Nephron progenitor cell (in vitro differentiated cells): Measurements from ENCODE around the gene EP400.
A peak's percentile ranks its signal among the peaks of the same experiment; 100 is the strongest.
"Not testable (repeated sequence)": the region's sequence is repeated elsewhere in the genome, so short reads cannot be mapped to it uniquely, and the experiment has no call there.

ENCODE experiments used
- DNase-seq: peaks from one replicate; pipeline ENCODE4 v3.0.0; 2021
- H3K27ac Mint-ChIP-seq: 2 replicates; pipeline ENCODE4 v1.8.0; 2021; ENCODE audit warnings: mild to moderate bottlenecking, moderate library complexity, mixed read lengths
- H3K27me3 Mint-ChIP-seq: 2 replicates; pipeline ENCODE4 v1.8.0; 2021; ENCODE audit warnings: mild to moderate bottlenecking, low read depth, mixed read lengths; ENCODE audit not compliant: poor library complexity
- H3K36me3 Mint-ChIP-seq: 2 replicates; pipeline ENCODE4 v1.8.0; 2021; ENCODE audit warnings: low read depth, mixed read lengths
- H3K4me1 Mint-ChIP-seq: 2 replicates; pipeline ENCODE4 v1.8.0; 2021; ENCODE audit warnings: mixed read lengths
- H3K4me3 Mint-ChIP-seq: 2 replicates; pipeline ENCODE4 v1.8.0; 2021; ENCODE audit warnings: mild to moderate bottlenecking, moderate library complexity, mixed read lengths
- H3K9me3 Mint-ChIP-seq: 2 replicates; pipeline ENCODE4 v1.8.0; 2021; ENCODE audit warnings: mild to moderate bottlenecking, moderate library complexity, mixed read lengths
- TF ChIP-seq, protein P1 (sequence below): fragments of 200-600 bp; sonication (generic); IDR thresholded peaks from 2 replicates; pipeline ENCODE4 v1.5.0; 2021; ENCODE audit warnings: antibody characterized with exemption

EP400 gene

DNA sequence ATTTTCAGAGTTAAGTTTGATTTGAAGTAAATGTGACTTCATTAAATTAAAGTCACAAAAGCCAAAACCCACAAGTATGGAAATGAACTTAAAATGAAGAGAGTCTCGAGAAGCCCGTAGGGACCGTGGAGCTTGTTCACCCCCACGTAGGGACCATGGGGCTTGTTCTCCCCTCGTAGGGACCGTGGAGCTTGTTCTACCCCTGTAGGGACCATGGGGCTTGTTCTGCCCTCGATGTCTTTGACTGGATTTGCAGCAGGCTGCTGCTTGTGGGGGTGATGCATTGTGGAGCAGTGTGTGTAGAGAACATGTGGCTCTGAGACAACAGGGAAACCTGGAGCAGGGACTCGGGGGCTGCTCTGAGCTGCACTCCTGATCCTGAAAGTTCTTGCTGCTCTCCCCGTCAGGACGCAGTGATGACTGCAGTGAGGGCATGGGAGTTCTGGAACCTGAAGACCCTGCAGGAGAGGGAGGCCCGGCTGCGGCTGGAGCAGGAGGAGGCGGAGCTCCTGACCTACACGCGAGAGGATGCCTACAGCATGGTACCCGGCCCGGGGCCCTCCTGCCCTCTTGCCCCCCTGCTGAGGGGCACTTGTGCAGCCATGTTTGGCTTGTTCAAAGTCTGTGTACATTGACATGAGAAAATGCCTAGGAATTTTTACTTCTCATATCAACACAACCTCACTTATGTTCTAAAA is 94.2 kb downstream of the EP400 start:
- Mint-ChIP-seq H3K4me1 (no peaks in the 10 kb centered on the region), H3K9me3 (no peaks in the 10 kb centered on the region), H3K36me3 (peaks cover 70% of the 10 kb centered on the region), H3K27me3 (no peaks in the 10 kb centered on the region), H3K4me3 (no peak overlapping the region), H3K27ac (no peak overlapping the region)
- TF ChIP-seq, protein P1, sequence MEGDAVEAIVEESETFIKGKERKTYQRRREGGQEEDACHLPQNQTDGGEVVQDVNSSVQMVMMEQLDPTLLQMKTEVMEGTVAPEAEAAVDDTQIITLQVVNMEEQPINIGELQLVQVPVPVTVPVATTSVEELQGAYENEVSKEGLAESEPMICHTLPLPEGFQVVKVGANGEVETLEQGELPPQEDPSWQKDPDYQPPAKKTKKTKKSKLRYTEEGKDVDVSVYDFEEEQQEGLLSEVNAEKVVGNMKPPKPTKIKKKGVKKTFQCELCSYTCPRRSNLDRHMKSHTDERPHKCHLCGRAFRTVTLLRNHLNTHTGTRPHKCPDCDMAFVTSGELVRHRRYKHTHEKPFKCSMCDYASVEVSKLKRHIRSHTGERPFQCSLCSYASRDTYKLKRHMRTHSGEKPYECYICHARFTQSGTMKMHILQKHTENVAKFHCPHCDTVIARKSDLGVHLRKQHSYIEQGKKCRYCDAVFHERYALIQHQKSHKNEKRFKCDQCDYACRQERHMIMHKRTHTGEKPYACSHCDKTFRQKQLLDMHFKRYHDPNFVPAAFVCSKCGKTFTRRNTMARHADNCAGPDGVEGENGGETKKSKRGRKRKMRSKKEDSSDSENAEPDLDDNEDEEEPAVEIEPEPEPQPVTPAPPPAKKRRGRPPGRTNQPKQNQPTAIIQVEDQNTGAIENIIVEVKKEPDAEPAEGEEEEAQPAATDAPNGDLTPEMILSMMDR, result no peak
- no peak for DNase-seq

DNA sequence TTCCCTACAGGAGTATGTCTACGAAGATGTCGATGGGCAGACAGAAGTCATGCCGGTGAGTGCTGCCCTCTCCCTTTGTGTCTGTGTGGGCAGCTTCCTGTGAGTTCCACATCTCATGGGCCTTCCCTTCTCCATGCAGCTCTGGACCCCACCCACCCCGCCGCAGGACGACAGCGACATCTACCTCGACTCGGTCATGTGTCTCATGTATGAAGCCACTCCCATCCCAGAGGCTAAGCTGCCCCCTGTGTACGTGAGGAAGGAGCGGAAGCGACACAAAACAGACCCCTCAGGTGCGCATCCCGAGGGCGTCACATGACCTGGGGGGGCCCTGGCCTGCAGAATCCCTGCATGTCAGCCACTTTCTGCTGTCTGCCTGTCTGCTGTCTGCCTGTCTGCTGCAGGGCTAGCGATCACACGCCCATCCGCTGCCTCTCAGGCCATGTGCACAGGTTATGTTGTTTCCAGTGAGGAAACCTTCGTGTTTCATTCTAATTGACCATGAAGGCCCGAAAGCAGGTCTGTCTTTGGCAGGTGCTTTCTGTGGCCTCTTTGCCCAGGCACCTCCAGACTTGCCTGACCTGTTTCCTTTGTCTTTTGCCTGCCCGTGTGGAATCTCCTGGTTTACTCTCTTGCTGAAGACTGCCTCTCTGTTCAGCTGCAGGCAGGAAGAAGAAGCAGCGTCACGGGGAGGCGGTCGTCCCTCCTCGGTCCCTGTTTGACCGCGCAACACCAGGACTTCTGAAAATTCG is 95.1 kb downstream of the EP400 start:
- peaks cover 76% of the 10 kb centered on the region for H3K36me3 Mint-ChIP-seq
- DNase-seq, result no peak

DNA sequence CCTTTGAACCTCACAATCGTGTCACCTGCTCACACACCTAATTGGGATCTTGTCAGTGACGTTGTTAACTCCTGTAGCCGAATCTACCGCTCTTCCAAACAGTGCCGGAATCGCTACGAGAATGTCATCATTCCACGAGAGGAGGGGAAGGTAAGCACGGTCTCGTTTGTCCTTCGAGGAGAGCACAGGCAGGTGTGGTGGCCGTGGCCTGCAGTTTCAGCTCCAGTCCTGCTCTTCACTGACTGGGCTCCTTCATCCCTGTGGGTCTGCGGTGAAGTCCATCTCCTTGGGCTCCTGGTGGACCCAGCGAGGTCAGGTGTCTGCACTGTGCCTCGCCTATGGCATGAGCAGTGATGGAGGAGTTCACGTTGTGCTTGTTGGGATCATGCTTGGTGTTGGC is 96.0 kb downstream of the EP400 start:
- Mint-ChIP-seq H3K27me3 (no peaks in the 10 kb centered on the region), H3K9me3 (peaks cover 9% of the 10 kb centered on the region), H3K4me1 (no peaks in the 10 kb centered on the region), H3K4me3 (no peak overlapping the region), H3K27ac (peak overlapping the region; percentile 36), H3K36me3 (peaks cover 80% of the 10 kb centered on the region)
- no peak for DNase-seq
- TF ChIP-seq, protein P1, result no peak

More for the DNA sequence above, 95.1 kb downstream of the EP400 start:
- TF ChIP-seq, protein P1, result no peak
- H3K27ac Mint-ChIP-seq, result no peak overlapping the region
- no peaks in the 10 kb centered on the region for H3K4me1 Mint-ChIP-seq
- H3K27me3 Mint-ChIP-seq, result no peaks in the 10 kb centered on the region
- H3K4me3 Mint-ChIP-seq, result no peak overlapping the region
- H3K9me3 Mint-ChIP-seq, result peaks cover under 1% of the 10 kb centered on the region

DNA sequence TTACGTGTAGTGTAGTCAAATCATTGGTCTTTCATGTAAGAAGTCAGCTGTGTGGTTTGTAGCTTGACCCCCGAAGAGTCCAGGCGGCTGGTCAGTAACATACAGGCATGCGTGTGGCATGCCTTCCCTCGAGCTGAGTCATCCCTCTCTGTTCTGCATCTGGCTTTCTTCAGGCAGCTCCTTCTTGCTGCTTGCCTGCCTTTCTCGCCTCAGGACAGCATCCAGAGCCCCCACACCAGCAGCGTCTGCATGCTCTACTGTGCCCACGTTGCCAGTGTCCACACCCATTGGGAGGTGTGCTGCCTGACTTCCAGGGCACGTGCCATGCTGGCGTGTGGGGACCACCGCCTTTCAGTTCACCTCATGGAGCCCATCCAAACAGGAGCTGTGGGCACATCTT is 96.8 kb downstream of the EP400 start:
- no peaks in the 10 kb centered on the region for H3K27me3 Mint-ChIP-seq
- H3K27ac Mint-ChIP-seq, result no peak overlapping the region
- no peak overlapping the region for H3K4me3 Mint-ChIP-seq
- H3K4me1 Mint-ChIP-seq, result no peaks in the 10 kb centered on the region
- TF ChIP-seq, protein P1, result no peak
- peaks cover 16% of the 10 kb centered on the region for H3K9me3 Mint-ChIP-seq
- no peak for DNase-seq
- peaks cover 85% of the 10 kb centered on the region for H3K36me3 Mint-ChIP-seq

DNA sequence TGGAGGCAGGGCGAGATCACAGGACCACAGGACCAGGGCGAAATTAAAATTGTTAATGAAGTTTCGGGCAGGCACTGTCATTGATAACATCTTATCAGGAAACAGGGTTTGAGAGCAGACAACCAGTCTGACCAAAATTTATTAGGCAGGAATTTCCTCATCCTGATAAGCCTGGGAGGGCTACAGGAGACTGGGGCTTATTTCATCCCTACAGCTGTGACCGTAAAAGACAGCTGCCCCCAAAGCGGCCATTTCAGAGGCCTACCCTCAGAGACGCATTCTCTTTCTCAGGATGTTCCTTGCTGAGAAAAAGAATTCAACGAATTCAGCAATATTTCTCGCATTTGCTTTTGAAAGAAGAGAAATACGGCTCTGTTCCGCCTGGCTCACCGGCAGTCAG is 97.9 kb downstream of the EP400 start:
- peaks cover 16% of the 10 kb centered on the region for H3K9me3 Mint-ChIP-seq
- not testable (repeated sequence) for H3K4me1 Mint-ChIP-seq, H3K4me3 Mint-ChIP-seq, DNase-seq, H3K27me3 Mint-ChIP-seq
- peak overlapping the region; percentile 50 for H3K27ac Mint-ChIP-seq
- peaks cover 89% of the 10 kb centered on the region for H3K36me3 Mint-ChIP-seq

DNA sequence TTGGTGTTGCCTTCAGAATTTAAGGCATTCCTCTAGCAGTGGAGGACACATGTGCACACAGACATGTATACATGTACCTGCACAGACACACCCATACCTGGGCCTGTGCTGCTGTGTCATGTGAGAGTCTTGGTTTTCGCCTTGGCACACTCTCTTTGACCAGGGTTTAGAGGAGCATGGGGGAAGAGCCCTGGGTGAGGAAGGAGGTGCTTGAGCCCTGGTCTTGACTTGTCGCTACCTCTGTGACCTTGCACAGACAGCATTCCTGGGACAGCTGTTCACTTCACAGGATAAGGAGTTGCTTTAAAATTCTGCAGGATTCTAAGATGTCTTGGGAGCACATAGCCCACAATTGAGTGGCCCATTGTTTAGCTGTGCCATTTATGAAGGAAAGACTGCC is 99.7 kb downstream of the EP400 start:
- peak overlapping the region; percentile 62 for H3K27ac Mint-ChIP-seq
- H3K36me3 Mint-ChIP-seq, result peaks cover 93% of the 10 kb centered on the region
- TF ChIP-seq, protein P1, result no peak

More for the DNA sequence above, 99.7 kb downstream of the EP400 start:
- Mint-ChIP-seq H3K4me3 (no peak overlapping the region), H3K9me3 (peaks cover 16% of the 10 kb centered on the region), H3K4me1 (no peaks in the 10 kb centered on the region), H3K27me3 (no peaks in the 10 kb centered on the region)
- no peak for DNase-seq
